K562 (cell line): ENCODE results near the gene TSPOAP1. TPM values are rescaled to one million over a fixed set of nuclear protein-coding genes. Genes with fewer than 3 reads are reported as not detected.
A peak's percentile ranks its signal among the peaks of the same experiment; 100 is the strongest.

Experiments
- ARHGAP35 ChIP-seq: fragments of 450-650 bp; IDR thresholded peaks from 2 replicates; pipeline ENCODE4 v1.6.1; 2018; ENCODE audit not compliant: partially characterized antibody
- ARID1B ChIP-seq: fragments of 450-650 bp; IDR thresholded peaks from 2 replicates; pipeline ENCODE4 v1.6.1; 2016; ENCODE audit warnings: antibody characterized with exemption, mild to moderate bottlenecking, inconsistent platforms
- CAMTA2 ChIP-seq: fragments of 250-450 bp; sonication (Bioruptor Pico); conservative IDR thresholded peaks from 2 replicates; pipeline ENCODE4 v1.5.1; 2022
- CREB1 ChIP-seq, 2 experiments: sonication (generic) in 1 of 2; formaldehyde crosslinking in 1 of 2; IDR thresholded peaks; 2 replicates each; pipeline versions ENCODE4 v1.6.1 to v1.8.0; 2012 to 2022; ENCODE audit warnings: inconsistent platforms in 1 of 2, mild to moderate bottlenecking in 1 of 2, missing genetic modification reagents in 1 of 2, moderate library complexity in 1 of 2
- EP300 ChIP-seq: IDR thresholded peaks from 2 replicates; pipeline ENCODE4 v1.6.1; 2012; ENCODE audit warnings: low read length, improper control_type of control experiment
- FIP1L1 ChIP-seq: fragments of 200-400 bp; formaldehyde crosslinking; IDR thresholded peaks from 2 replicates; pipeline ENCODE4 v1.6.1; 2018; ENCODE audit warnings: mild to moderate bottlenecking, low read depth, low read length; ENCODE audit not compliant: poor library complexity, severe bottlenecking
- FOXP1 ChIP-seq: sonication (generic); formaldehyde crosslinking; IDR thresholded peaks from 2 replicates; pipeline ENCODE4 v1.8.0; 2022; ENCODE audit warnings: mild to moderate bottlenecking, missing genetic modification reagents
- HDAC3 ChIP-seq: fragments of 450-650 bp; IDR thresholded peaks from 2 replicates; pipeline ENCODE4 v1.6.1; 2018; ENCODE audit warnings: borderline replicate concordance, mild to moderate bottlenecking, moderate library complexity; ENCODE audit not compliant: partially characterized antibody
- KDM4B ChIP-seq, 2 experiments: fragments of 450-650 bp in 1 of 2; sonication (generic) in 1 of 2; IDR thresholded peaks; 2 replicates each; pipeline ENCODE4 v1.6.1; 2016 to 2017; ENCODE audit warnings: borderline replicate concordance in 2 of 2, antibody characterized with exemption in 1 of 2, low read depth in 1 of 2, mild to moderate bottlenecking in 1 of 2
- NFATC3 ChIP-seq: fragments of 450-650 bp; IDR thresholded peaks from 2 replicates; pipeline ENCODE4 v1.6.1; 2017; ENCODE audit warnings: mild to moderate bottlenecking
- PML ChIP-seq: IDR thresholded peaks from 2 replicates; pipeline ENCODE4 v1.6.1; 2012; ENCODE audit warnings: low read length, inconsistent platforms
- POLR2A ChIP-seq: fragments of 450-650 bp; conservative IDR thresholded peaks from 2 replicates; pipeline ENCODE4 v1.6.1; 2016
- RBM39 ChIP-seq: fragments of 200-400 bp; formaldehyde crosslinking; optimal IDR thresholded peaks from 2 replicates; pipeline ENCODE3; 2018; ENCODE audit warnings: low read depth, low read length
- TARDBP ChIP-seq: fragments of 450-650 bp; IDR thresholded peaks from 2 replicates; pipeline ENCODE4 v1.6.1; 2016
- TCFL5 ChIP-seq: fragments of 250-450 bp; sonication (Bioruptor Pico); conservative IDR thresholded peaks from 2 replicates; pipeline ENCODE4 v1.6.1; 2021; ENCODE audit warnings: mild to moderate bottlenecking, moderate library complexity, matching md5 sums
- TEAD4 ChIP-seq, 2 experiments: sonication (generic) in 1 of 2; formaldehyde crosslinking in 1 of 2; IDR thresholded peaks; 2 replicates each; pipeline versions ENCODE4 v1.6.1 to v1.8.0; 2012 to 2022; ENCODE audit warnings: borderline replicate concordance in 1 of 2, inconsistent platforms in 1 of 2, low read length in 1 of 2, mild to moderate bottlenecking in 1 of 2, missing genetic modification reagents in 1 of 2
- ZNF282 ChIP-seq: sonication (generic); formaldehyde crosslinking; IDR thresholded peaks from 2 replicates; pipeline ENCODE4 v1.8.1; 2023; ENCODE audit warnings: missing genetic modification reagents
- ZNF316 ChIP-seq: fragments of 450-650 bp; IDR thresholded peaks from 2 replicates; pipeline ENCODE4 v1.6.1; 2016
- polyA plus RNA-seq, 8 experiments: library from polyadenylated mRNA; depleted of rRNA in 4 of 8; stranded (reverse) in 5 of 8; unstranded in 3 of 8; fragments of >200 nt; fragmentation: Nextera tagmentation in 2 of 8; fragmentation: Illumina TruSeq in 1 of 8; extraction: Ambion mirVana in 2 of 8; extraction: Trizol in 1 of 8; gene quantifications; 2 replicates each; pipeline versions ENCODE4 v1.2.1 to v1.2.3, GENCODE V29; 2011 to 2014; ENCODE audit warnings: inconsistent platforms in 1 of 8, missing spikeins in 1 of 8
- total RNA-seq, 7 experiments: library from RNA; depleted of rRNA in 6 of 7; stranded (reverse); fragments of >200 nt in 6 of 7; fragmentation: Illumina TruSeq in 2 of 7; extraction: Trizol in 2 of 7; gene quantifications; 2 replicates each; pipeline versions ENCODE4 v1.2.1 to v1.2.3, GENCODE V29; 2011 to 2021; ENCODE audit warnings: low replicate concordance in 1 of 7
- TF ChIP-seq, protein P1 (sequence below): fragments of 450-650 bp; IDR thresholded peaks from 2 replicates; pipeline ENCODE4 v1.6.1; 2017; ENCODE audit warnings: mild to moderate bottlenecking, moderate library complexity
- TF ChIP-seq, protein P2 (sequence below), 2 experiments: fragments of 450-650 bp in 1 of 2; sonication (generic) in 1 of 2; formaldehyde crosslinking; conservative IDR thresholded peaks; 2 replicates each; pipeline versions ENCODE4 v1.4.0 to v1.8.1; 2020 to 2022; ENCODE audit warnings: mild to moderate bottlenecking in 1 of 2, missing genetic modification reagents in 1 of 2
- TF ChIP-seq, protein P3 (sequence below), 2 experiments: fragments of 450-650 bp; IDR thresholded peaks; 2 replicates each; pipeline ENCODE4 v1.6.1; 2018; ENCODE audit warnings: mild to moderate bottlenecking in 2 of 2, low read depth in 1 of 2; ENCODE audit not compliant: partially characterized antibody in 2 of 2

Gene TSPOAP1
- total and polyA plus RNA-seq, 9 of the 15 experiments (the other 6 are each of a cell fraction or from before 2014, with no cell fraction given): 0.87 to 3.9 (median 1.8) TPM; not detected in 2

DNA sequence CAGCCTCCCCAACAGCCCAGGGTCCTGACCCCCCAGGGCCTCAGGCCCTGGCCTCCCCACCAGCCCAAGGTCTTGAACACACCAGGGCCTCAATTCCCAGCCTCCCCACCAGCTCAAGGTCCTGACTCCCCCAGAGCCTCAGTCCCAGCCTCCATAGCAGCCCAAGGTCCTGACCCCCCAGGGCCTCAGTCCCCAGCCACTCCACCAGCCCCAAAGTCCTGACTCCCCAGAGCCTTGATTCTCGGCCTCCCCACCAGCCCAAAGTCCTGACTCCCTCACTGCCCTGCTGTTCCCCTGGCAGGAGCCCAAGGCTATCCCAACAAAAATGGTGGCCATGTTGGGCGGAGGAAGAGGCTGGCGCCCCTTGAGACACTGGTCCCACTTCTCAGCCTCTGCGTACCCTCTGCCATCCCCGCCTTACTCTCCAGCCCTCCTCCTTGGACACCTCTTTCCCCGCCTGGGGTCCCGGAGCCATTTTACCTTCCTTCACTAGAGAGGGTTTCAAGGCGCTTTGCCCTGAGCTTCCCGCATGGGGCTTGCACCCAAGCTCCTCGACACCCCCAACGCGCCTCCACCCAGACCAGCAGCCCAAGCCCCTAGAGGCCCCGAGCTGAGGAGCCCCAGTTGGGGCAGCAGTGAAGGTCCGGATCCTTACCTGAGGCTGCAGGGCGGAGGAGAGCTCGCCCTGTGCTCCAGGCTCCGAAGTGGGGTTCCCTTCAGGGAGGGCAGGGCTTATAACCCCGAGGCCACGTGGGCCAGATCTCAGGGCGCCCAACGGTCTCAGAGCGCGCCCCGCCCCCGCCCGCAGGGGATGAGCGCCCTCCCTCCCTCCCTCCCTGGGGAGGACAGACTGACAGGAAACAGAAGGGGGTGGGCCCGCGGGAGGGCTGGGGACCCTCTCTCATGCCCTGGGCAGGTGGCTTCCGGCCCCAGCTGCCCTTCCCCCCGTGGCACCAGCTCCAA is 3.5 kb upstream of the TSPOAP1 start (continued):
- TF ChIP-seq ZNF282 (CRISPR knock-in tag): 0 out of 2 replicates have a peak, but pooled peaks have one; percentile 83
- no peak for TF ChIP-seq TCFL5
- peak; percentile 98 for TF ChIP-seq PML
- TF ChIP-seq ZNF316: no peak
- TF ChIP-seq HDAC3: peak; percentile 77
- 0 out of 2 replicates have a peak, but pooled peaks have one; percentile 35 for TF ChIP-seq ARID1B
- no peak for TF ChIP-seq ARHGAP35
- TF ChIP-seq FOXP1 (CRISPR knock-in tag): peak; percentile 81; the same call in 1 of the 2 replicates
- TF ChIP-seq CREB1 (IDR thresholded peaks at IDR 0.05): peak; percentile 1; the same call in 1 of the 2 replicates
- no peak for TF ChIP-seq CREB1 (CRISPR knock-in tag; IDR thresholded peaks at IDR 0.05)
- no peak for TF ChIP-seq NFATC3
- TF ChIP-seq KDM4B (IDR thresholded peaks at IDR 0.05; ENCODE audit: borderline replicate concordance in 2 of 2, low read depth in 1 of 2): peak in 1 of 2 experiments; percentile 64; a peak in 1 of 4 replicates
- TF ChIP-seq TARDBP: no peak
- TF ChIP-seq FIP1L1: peak; percentile 94
- TF ChIP-seq EP300: peak; percentile 42; the same call in 1 of the 2 replicates
- peak; percentile 100 for TF ChIP-seq POLR2A
- TF ChIP-seq, protein P1, sequence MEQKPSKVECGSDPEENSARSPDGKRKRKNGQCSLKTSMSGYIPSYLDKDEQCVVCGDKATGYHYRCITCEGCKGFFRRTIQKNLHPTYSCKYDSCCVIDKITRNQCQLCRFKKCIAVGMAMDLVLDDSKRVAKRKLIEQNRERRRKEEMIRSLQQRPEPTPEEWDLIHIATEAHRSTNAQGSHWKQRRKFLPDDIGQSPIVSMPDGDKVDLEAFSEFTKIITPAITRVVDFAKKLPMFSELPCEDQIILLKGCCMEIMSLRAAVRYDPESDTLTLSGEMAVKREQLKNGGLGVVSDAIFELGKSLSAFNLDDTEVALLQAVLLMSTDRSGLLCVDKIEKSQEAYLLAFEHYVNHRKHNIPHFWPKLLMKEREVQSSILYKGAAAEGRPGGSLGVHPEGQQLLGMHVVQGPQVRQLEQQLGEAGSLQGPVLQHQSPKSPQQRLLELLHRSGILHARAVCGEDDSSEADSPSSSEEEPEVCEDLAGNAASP: no peak
- no peak for TF ChIP-seq CAMTA2
- peak; percentile 41 for TF ChIP-seq TEAD4 (IDR thresholded peaks at IDR 0.05; ENCODE audit: low read length)
- TF ChIP-seq TEAD4 (CRISPR knock-in tag; IDR thresholded peaks at IDR 0.05; ENCODE audit: borderline replicate concordance): no peak
- TF ChIP-seq, protein P2, sequence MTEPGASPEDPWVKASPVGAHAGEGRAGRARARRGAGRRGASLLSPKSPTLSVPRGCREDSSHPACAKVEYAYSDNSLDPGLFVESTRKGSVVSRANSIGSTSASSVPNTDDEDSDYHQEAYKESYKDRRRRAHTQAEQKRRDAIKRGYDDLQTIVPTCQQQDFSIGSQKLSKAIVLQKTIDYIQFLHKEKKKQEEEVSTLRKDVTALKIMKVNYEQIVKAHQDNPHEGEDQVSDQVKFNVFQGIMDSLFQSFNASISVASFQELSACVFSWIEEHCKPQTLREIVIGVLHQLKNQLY (CRISPR knock-in tag; conservative IDR thresholded peaks at IDR 0.05): peak; percentile 55 to 68; a peak in 1 of 4 replicates
- peak; percentile 96 for TF ChIP-seq RBM39
- TF ChIP-seq, protein P3, sequence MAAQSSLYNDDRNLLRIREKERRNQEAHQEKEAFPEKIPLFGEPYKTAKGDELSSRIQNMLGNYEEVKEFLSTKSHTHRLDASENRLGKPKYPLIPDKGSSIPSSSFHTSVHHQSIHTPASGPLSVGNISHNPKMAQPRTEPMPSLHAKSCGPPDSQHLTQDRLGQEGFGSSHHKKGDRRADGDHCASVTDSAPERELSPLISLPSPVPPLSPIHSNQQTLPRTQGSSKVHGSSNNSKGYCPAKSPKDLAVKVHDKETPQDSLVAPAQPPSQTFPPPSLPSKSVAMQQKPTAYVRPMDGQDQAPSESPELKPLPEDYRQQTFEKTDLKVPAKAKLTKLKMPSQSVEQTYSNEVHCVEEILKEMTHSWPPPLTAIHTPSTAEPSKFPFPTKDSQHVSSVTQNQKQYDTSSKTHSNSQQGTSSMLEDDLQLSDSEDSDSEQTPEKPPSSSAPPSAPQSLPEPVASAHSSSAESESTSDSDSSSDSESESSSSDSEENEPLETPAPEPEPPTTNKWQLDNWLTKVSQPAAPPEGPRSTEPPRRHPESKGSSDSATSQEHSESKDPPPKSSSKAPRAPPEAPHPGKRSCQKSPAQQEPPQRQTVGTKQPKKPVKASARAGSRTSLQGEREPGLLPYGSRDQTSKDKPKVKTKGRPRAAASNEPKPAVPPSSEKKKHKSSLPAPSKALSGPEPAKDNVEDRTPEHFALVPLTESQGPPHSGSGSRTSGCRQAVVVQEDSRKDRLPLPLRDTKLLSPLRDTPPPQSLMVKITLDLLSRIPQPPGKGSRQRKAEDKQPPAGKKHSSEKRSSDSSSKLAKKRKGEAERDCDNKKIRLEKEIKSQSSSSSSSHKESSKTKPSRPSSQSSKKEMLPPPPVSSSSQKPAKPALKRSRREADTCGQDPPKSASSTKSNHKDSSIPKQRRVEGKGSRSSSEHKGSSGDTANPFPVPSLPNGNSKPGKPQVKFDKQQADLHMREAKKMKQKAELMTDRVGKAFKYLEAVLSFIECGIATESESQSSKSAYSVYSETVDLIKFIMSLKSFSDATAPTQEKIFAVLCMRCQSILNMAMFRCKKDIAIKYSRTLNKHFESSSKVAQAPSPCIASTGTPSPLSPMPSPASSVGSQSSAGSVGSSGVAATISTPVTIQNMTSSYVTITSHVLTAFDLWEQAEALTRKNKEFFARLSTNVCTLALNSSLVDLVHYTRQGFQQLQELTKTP (IDR thresholded peaks at IDR 0.05; ENCODE audit: low read depth in 1 of 2, partially characterized antibody in 2 of 2): peak; percentile 84 to 90
